ENCODE results near the gene CRK.
A peak's percentile ranks its signal among the peaks of the same experiment; 100 is the strongest.

CRK gene

GRCh38 chr17:1494736-1495253 is 38.8 kb upstream of the CRK start:
- Histone ChIP-seq H3K27ac (no peak overlapping the region), H3K4me2 (no peak overlapping the region), H3K9me3 (no peaks in the 10 kb centered on the region), H3K27me3 (peaks cover 28% of the 10 kb centered on the region), H4K20me1 (peaks cover 42% of the 10 kb centered on the region), H3K9ac (no peak overlapping the region), H3K4me1 (peaks cover 54% of the 10 kb centered on the region), H3K4me3 (no peak overlapping the region), H3K36me3 (peaks cover 28% of the 10 kb centered on the region; the same call in 1 of the 2 replicates)
- TF ChIP-seq Cebpa-rat (IDR thresholded peaks at IDR 0.05): no peak

GRCh38 chr17:1494203-1494602 is 38.2 kb upstream of the CRK start:
- Histone ChIP-seq H3K9ac (no peak overlapping the region), H3K4me3 (no peak overlapping the region), H3K27me3 (peaks cover 28% of the 10 kb centered on the region), H3K27ac (no peak overlapping the region), H4K20me1 (peaks cover 48% of the 10 kb centered on the region), H3K9me3 (no peaks in the 10 kb centered on the region), H3K36me3 (peaks cover 28% of the 10 kb centered on the region; the same call in 1 of the 2 replicates), H3K4me1 (peaks cover 60% of the 10 kb centered on the region), H3K4me2 (peak overlapping the region; percentile 97)
- no peak for TF ChIP-seq Cebpa-rat (IDR thresholded peaks at IDR 0.05)

GRCh38 chr17:1493291-1493980 is 37.4 kb upstream of the CRK start:
- Histone ChIP-seq H3K4me2 (peak overlapping the region; percentile 97), H3K27ac (no peak overlapping the region), H3K36me3 (peaks cover 28% of the 10 kb centered on the region; the same call in 1 of the 2 replicates), H3K4me3 (no peak overlapping the region), H3K4me1 (peaks cover 62% of the 10 kb centered on the region), H3K27me3 (peaks cover 23% of the 10 kb centered on the region), H3K9me3 (no peaks in the 10 kb centered on the region), H3K9ac (0 out of 2 replicates have a peak overlapping the region, but pooled peaks have one; percentile 29), H4K20me1 (peaks cover 50% of the 10 kb centered on the region)
- no peak for TF ChIP-seq Cebpa-rat (IDR thresholded peaks at IDR 0.05)

- Histone ChIP-seq H3K27ac (peak within 1 kb of the TSS; percentile 81), H4K20me1 (peaks cover 46% of the 10 kb centered on the region), H3K9ac (peak within 1 kb of the TSS; percentile 78), H3K27me3 (peaks cover 14% of the 10 kb centered on the region; the same call in 1 of the 2 replicates), H3K9me3 (no peaks in the 10 kb centered on the region), H3K36me3 (peaks cover 28% of the 10 kb centered on the region; the same call in 1 of the 2 replicates), H3K4me1 (peaks cover 62% of the 10 kb centered on the region), H3K4me3 (peak within 1 kb of the TSS; percentile 74), H3K4me2 (peak within 1 kb of the TSS; percentile 97)
- no peak for TF ChIP-seq Cebpa-rat (IDR thresholded peaks at IDR 0.05)
Observed at GRCh38 chr17:1492249-1493206, 36.5 kb upstream of the CRK start, which contains the start of gene MYO1C. Gene MYO1C (minus strand): TSS chr17:1492686. CDS start chr17:1492487, 199 bp downstream.

GRCh38 chr17:1491443-1492248 is 35.6 kb upstream of the CRK start:
- peaks cover 43% of the 10 kb centered on the region for H4K20me1 ChIP-seq
- peaks cover 10% of the 10 kb centered on the region; the same call in 1 of the 2 replicates for H3K27me3 ChIP-seq
- peak overlapping the region; percentile 81 for H3K27ac ChIP-seq
- H3K9me3 ChIP-seq: no peaks in the 10 kb centered on the region
- H3K9ac ChIP-seq: peak overlapping the region; percentile 78
- H3K4me3 ChIP-seq: peak overlapping the region; percentile 74
- TF ChIP-seq Cebpa-rat (IDR thresholded peaks at IDR 0.05): no peak
- peaks cover 66% of the 10 kb centered on the region for H3K4me1 ChIP-seq
- H3K4me2 ChIP-seq: peak overlapping the region; percentile 97
- H3K36me3 ChIP-seq: peaks cover 21% of the 10 kb centered on the region; the same call in 1 of the 2 replicates

GRCh38 chr17:1490643-1491442 is 34.8 kb upstream of the CRK start:
- peak overlapping the region; percentile 97 for H3K4me2 ChIP-seq
- peaks cover 10% of the 10 kb centered on the region; the same call in 1 of the 2 replicates for H3K27me3 ChIP-seq
- no peaks in the 10 kb centered on the region for H3K9me3 ChIP-seq
- peak overlapping the region; percentile 81 for H3K27ac ChIP-seq
- peaks cover 37% of the 10 kb centered on the region for H4K20me1 ChIP-seq
- H3K9ac ChIP-seq: peak overlapping the region; percentile 78
- peak overlapping the region; percentile 74 for H3K4me3 ChIP-seq
- H3K36me3 ChIP-seq: peaks cover 13% of the 10 kb centered on the region; the same call in 1 of the 2 replicates
- no peak for TF ChIP-seq Cebpa-rat (IDR thresholded peaks at IDR 0.05)
- H3K4me1 ChIP-seq: peaks cover 73% of the 10 kb centered on the region

GRCh38 chr17:1488826-1489270 is 32.8 kb upstream of the CRK start:
- Histone ChIP-seq H3K4me2 (peak overlapping the region; percentile 91), H3K4me3 (no peak overlapping the region), H3K4me1 (peaks cover 86% of the 10 kb centered on the region), H4K20me1 (peaks cover 47% of the 10 kb centered on the region), H3K9me3 (no peaks in the 10 kb centered on the region), H3K27me3 (peaks cover 10% of the 10 kb centered on the region; the same call in 1 of the 2 replicates), H3K27ac (no peak overlapping the region), H3K36me3 (no peaks in the 10 kb centered on the region), H3K9ac (no peak overlapping the region; the same call in 1 of the 2 replicates)
- no peak for TF ChIP-seq Cebpa-rat (IDR thresholded peaks at IDR 0.05)
